Smooth muscle cell (in vitro differentiated cells): ENCODE data around the gene CCDC34. TPM values are rescaled to one million over a fixed set of nuclear protein-coding genes. Genes with fewer than 3 reads are reported as not detected.

Source experiments
- DNase-seq: peaks from one replicate; lab custom pipeline; 2025; ENCODE audit not compliant: unreplicated experiment; lab: John Stamatoyannopoulos, UW
- H2AFZ ChIP-seq: fragments of 200-600 bp; sonication (generic); 2 replicates; pipeline ENCODE4 v1.6.0; 2016; ENCODE audit warnings: antibody characterized with exemption, low read depth, mild to moderate bottlenecking
- H3F3A ChIP-seq: fragments of 200-600 bp; sonication (generic); 2 replicates; pipeline ENCODE4 v1.6.0; 2017; ENCODE audit warnings: antibody characterized with exemption, low read depth
- H3K27ac ChIP-seq: fragments of 200-600 bp; sonication (generic); 2 replicates; pipeline ENCODE4 v1.5.1; 2016; ENCODE audit warnings: low read depth, mild to moderate bottlenecking
- H3K27me3 ChIP-seq: fragments of 200-600 bp; sonication (generic); 2 replicates; pipeline ENCODE4 v1.6.1; 2016; ENCODE audit warnings: low read depth, mild to moderate bottlenecking
- H3K36me3 ChIP-seq: fragments of 200-600 bp; sonication (generic); 2 replicates; pipeline ENCODE4 v1.5.1; 2016; ENCODE audit warnings: low read depth
- H3K4me1 ChIP-seq: fragments of 200-600 bp; sonication (generic); 2 replicates; pipeline ENCODE4 v1.5.1; 2016; ENCODE audit warnings: low read depth
- H3K4me2 ChIP-seq: fragments of 200-600 bp; sonication (generic); 2 replicates; pipeline ENCODE4 v1.6.0; 2016; ENCODE audit warnings: mild to moderate bottlenecking
- H3K4me3 ChIP-seq: fragments of 200-600 bp; sonication (generic); 2 replicates; pipeline ENCODE4 v1.5.1; 2016; ENCODE audit warnings: mild to moderate bottlenecking
- H3K79me2 ChIP-seq: fragments of 200-600 bp; sonication (generic); 2 replicates; pipeline ENCODE4 v1.6.0; 2016; ENCODE audit warnings: low read depth, mild to moderate bottlenecking
- H3K9ac ChIP-seq: fragments of 200-600 bp; sonication (generic); 2 replicates; pipeline ENCODE4 v1.6.0; 2016; ENCODE audit warnings: low read depth
- H3K9me3 ChIP-seq: fragments of 200-600 bp; sonication (generic); replicated peaks from 2 replicates; pipeline ENCODE4 v1.5.1; 2016; ENCODE audit warnings: low read depth
- H4K20me1 ChIP-seq: fragments of 200-600 bp; sonication (generic); 2 replicates; pipeline ENCODE4 v1.6.0; 2016; ENCODE audit warnings: low read depth
- CTCF ChIP-seq: fragments of 200-600 bp; sonication (generic); IDR thresholded peaks from 2 replicates; pipeline ENCODE4 v1.5.1; 2017; ENCODE audit warnings: borderline replicate concordance, mild to moderate bottlenecking, antibody characterized with exemption; ENCODE audit not compliant: insufficient read depth, poor library complexity, severe bottlenecking
- WGBS: methylation state at CpG from one replicate; pipeline ENCODE4 v1.1.7; 2016; ENCODE audit warnings: low lambda C conversion rate; 5-methylcytosine and 5-hydroxymethylcytosine counted together
- polyA plus RNA-seq: library from polyadenylated mRNA; unstranded; fragments of >200 nt; fragmentation: Nextera tagmentation; extraction: Ambion mirVana; gene quantifications from 2 replicates; pipeline ENCODE4 v1.2.1, GENCODE V29; 2016
- total RNA-seq: library from RNA; depleted of rRNA; stranded (reverse); fragments of >200 nt; gene quantifications from 2 replicates; pipeline ENCODE4 v1.2.3, GENCODE V29; 2014

The CCDC34 gene
- total and polyA plus RNA-seq, 2 experiments from 2014 or later: 6.7 to 9.3 TPM

GRCh38 chr11:27300974-27301373, 62.0 kb downstream of the CCDC34 start:
- Histone ChIP-seq H3K79me2 (no peaks in the 10 kb centered on the region), H3K9me3 (no peaks in the 10 kb centered on the region), H2AFZ (no peak overlapping the region), H3K4me3 (no peak overlapping the region), H3K27me3 (no peaks in the 10 kb centered on the region), H3K36me3 (no peaks in the 10 kb centered on the region), H3K4me1 (no peaks in the 10 kb centered on the region), H3K9ac (no peak overlapping the region), H3K27ac (no peak overlapping the region), H3F3A (peaks cover 4% of the 10 kb centered on the region), H4K20me1 (no peaks in the 10 kb centered on the region), H3K4me2 (no peak overlapping the region)
- TF ChIP-seq CTCF: no peak
- DNase-seq: no peak

- Histone ChIP-seq H3K9ac (no peak overlapping the region), H3K79me2 (no peaks in the 10 kb centered on the region), H3K27ac (no peak overlapping the region), H3F3A (peaks cover 9% of the 10 kb centered on the region), H4K20me1 (no peaks in the 10 kb centered on the region), H3K27me3 (no peaks in the 10 kb centered on the region), H3K4me2 (no peak overlapping the region), H3K4me3 (no peak overlapping the region), H3K4me1 (peaks cover 10% of the 10 kb centered on the region), H3K36me3 (no peaks in the 10 kb centered on the region), H3K9me3 (no peaks in the 10 kb centered on the region), H2AFZ (no peak overlapping the region)
- no peak for TF ChIP-seq CTCF
- 18% methylated on average over 1 of the region's 1 CpG for WGBS
- DNase-seq: no peak
Observed at GRCh38 chr11:27297616-27298015, 65.4 kb downstream of the CCDC34 start.

- DNase-seq: no peak
Observed at GRCh38 chr11:27296497-27296896, 66.5 kb downstream of the CCDC34 start.

More at GRCh38 chr11:27296497-27296896, 66.5 kb downstream of the CCDC34 start:
- Histone ChIP-seq H3K9me3 (no peaks in the 10 kb centered on the region), H3K4me2 (no peak overlapping the region), H3K27ac (peak overlapping the region; percentile 34), H3K27me3 (no peaks in the 10 kb centered on the region), H4K20me1 (no peaks in the 10 kb centered on the region), H2AFZ (no peak overlapping the region), H3K4me1 (peaks cover 10% of the 10 kb centered on the region), H3K4me3 (no peak overlapping the region), H3K9ac (no peak overlapping the region), H3F3A (peaks cover 9% of the 10 kb centered on the region), H3K79me2 (no peaks in the 10 kb centered on the region), H3K36me3 (no peaks in the 10 kb centered on the region)
- WGBS: 57% methylated on average over 3 of the region's 3 CpGs
- peak; percentile 70 for TF ChIP-seq CTCF
